Measurements from ENCODE around the gene DDIT4.

GRCh38 chr10:72314263-72314662, 40.5 kb downstream of the DDIT4 start:
- no peak for TF ChIP-seq POLR2A (IDR thresholded peaks at IDR 0.05)
- TF ChIP-seq CTCF (IDR thresholded peaks at IDR 0.05) = no peak
